GM23338 (cell line): ENCODE measurements around the gene BID. TPM values are rescaled to one million over a fixed set of nuclear protein-coding genes. Genes with fewer than 3 reads are reported as not detected.

ENCODE experiments used
- ATAC-seq: fragments of 200-7000 bp; cut with Tn5 transposase; 3 replicates; pipeline ENCODE4 v1.9.1; 2020
- DNase-seq: peaks from one replicate; pipeline ENCODE4 v3.0.0-alpha.2; 2015; ENCODE audit warnings: low spot score
- H2AFZ ChIP-seq: fragments of 200-600 bp; sonication (generic); 2 replicates; pipeline ENCODE4 v1.8.0; 2016; ENCODE audit warnings: antibody characterized with exemption, mild to moderate bottlenecking, moderate library complexity
- H3F3A ChIP-seq: fragments of 200-600 bp; sonication (generic); replicated peaks from 2 replicates; pipeline ENCODE4 v1.8.0; 2017; ENCODE audit warnings: antibody characterized with exemption, mixed run types, low read depth
- H3K27ac ChIP-seq: fragments of 200-600 bp; sonication (generic); 2 replicates; pipeline ENCODE4 v1.6.1; 2016; ENCODE audit warnings: low read depth
- H3K27me3 ChIP-seq: fragments of 200-600 bp; sonication (generic); 2 replicates; pipeline ENCODE4 v1.8.0; 2016; ENCODE audit warnings: mild to moderate bottlenecking, mixed run types, moderate library complexity; ENCODE audit not compliant: insufficient read depth
- H3K36me3 ChIP-seq: fragments of 200-600 bp; sonication (generic); 2 replicates; pipeline ENCODE4 v1.8.0; 2016; ENCODE audit warnings: mild to moderate bottlenecking; ENCODE audit not compliant: insufficient read depth
- H3K4me1 ChIP-seq: fragments of 200-600 bp; sonication (generic); 2 replicates; pipeline ENCODE4 v1.8.0; 2016; ENCODE audit warnings: mild to moderate bottlenecking, moderate library complexity; ENCODE audit not compliant: insufficient read depth
- H3K4me2 ChIP-seq: fragments of 200-600 bp; sonication (generic); 2 replicates; pipeline ENCODE4 v1.7.1; 2017; ENCODE audit warnings: mixed run types
- H3K4me3 ChIP-seq: fragments of 200-600 bp; sonication (generic); 2 replicates; pipeline ENCODE4 v1.6.1; 2016; ENCODE audit warnings: mixed run types
- H3K79me2 ChIP-seq: fragments of 200-600 bp; sonication (generic); replicated peaks from 2 replicates; pipeline ENCODE4 v1.8.0; 2017; ENCODE audit warnings: mild to moderate bottlenecking; ENCODE audit not compliant: insufficient read depth
- H3K9me2 ChIP-seq: fragments of 200-600 bp; sonication (generic); 2 replicates; pipeline ENCODE4 v1.8.0; 2017; ENCODE audit not compliant: insufficient read depth
- H4K20me1 ChIP-seq: fragments of 200-600 bp; sonication (generic); replicated peaks from 2 replicates; pipeline ENCODE4 v1.8.0; 2017; ENCODE audit warnings: mild to moderate bottlenecking; ENCODE audit not compliant: insufficient read depth
- H3K27ac Mint-ChIP-seq: 2 replicates; pipeline ENCODE4 v1.8.0; 2020; ENCODE audit warnings: inconsistent platforms, mild to moderate bottlenecking, moderate library complexity, mixed read lengths
- H3K27me3 Mint-ChIP-seq: 3 replicates; pipeline ENCODE4 v1.8.0; 2022; ENCODE audit warnings: low read depth, mild to moderate bottlenecking, moderate library complexity, mixed read lengths, inconsistent platforms; ENCODE audit not compliant: insufficient read depth, poor library complexity
- H3K36me3 Mint-ChIP-seq: 3 replicates; pipeline ENCODE4 v1.8.0; 2021; ENCODE audit warnings: low read depth, mild to moderate bottlenecking, inconsistent platforms, moderate library complexity, mixed read lengths
- H3K4me1 Mint-ChIP-seq: 3 replicates; pipeline ENCODE4 v1.8.0; 2020; ENCODE audit warnings: mild to moderate bottlenecking, inconsistent platforms, mixed read lengths
- H3K4me3 Mint-ChIP-seq: 3 replicates; pipeline ENCODE4 v1.8.0; 2021; ENCODE audit warnings: moderate library complexity, mild to moderate bottlenecking, inconsistent platforms, mixed read lengths
- H3K9me3 Mint-ChIP-seq: 3 replicates; pipeline ENCODE4 v1.8.0; 2020; ENCODE audit warnings: moderate library complexity, mild to moderate bottlenecking, inconsistent platforms, mixed read lengths
- CREB1 ChIP-seq: fragments of 250-450 bp; sonication (Bioruptor Pico); IDR thresholded peaks from 2 replicates; pipeline ENCODE4 v1.5.0; 2020; ENCODE audit warnings: low read depth, mild to moderate bottlenecking, moderate library complexity
- JUNB ChIP-seq: IDR thresholded peaks from one replicate; pipeline ENCODE4 v1.6.1; 2016; ENCODE audit warnings: antibody characterized with exemption; ENCODE audit not compliant: unreplicated experiment
- POLR2AphosphoS5 ChIP-seq: IDR thresholded peaks from 2 replicates; pipeline ENCODE4 v1.6.1; 2016; ENCODE audit warnings: antibody characterized with exemption, low read depth
- REST ChIP-seq: IDR thresholded peaks from one replicate; pipeline ENCODE4 v1.6.1; 2018; ENCODE audit warnings: antibody characterized with exemption; ENCODE audit not compliant: unreplicated experiment
- ZNF114 ChIP-seq: fragments of 250-450 bp; sonication (Bioruptor Pico); IDR thresholded peaks from 2 replicates; pipeline ENCODE4 v1.5.0; 2020; ENCODE audit warnings: mild to moderate bottlenecking, moderate library complexity
- ZNF331 ChIP-seq: fragments of 250-450 bp; sonication (Bioruptor Pico); IDR thresholded peaks from 2 replicates; pipeline ENCODE4 v1.5.0; 2020; ENCODE audit warnings: low read depth, mild to moderate bottlenecking, moderate library complexity
- ZNF462 ChIP-seq: fragments of 250-450 bp; sonication (Bioruptor Pico); IDR thresholded peaks from 2 replicates; pipeline ENCODE4 v1.5.0; 2020; ENCODE audit warnings: mild to moderate bottlenecking, moderate library complexity
- polyA plus RNA-seq: library from polyadenylated mRNA; unstranded; fragments of >200 nt; fragmentation: Nextera tagmentation; extraction: Ambion mirVana; gene quantifications from 2 replicates; pipeline ENCODE4 v1.2.1, GENCODE V29; 2016
- total RNA-seq: library from RNA; depleted of rRNA; stranded (reverse); fragments of >200 nt; shearing (Covaris generic); gene quantifications from 2 replicates; pipeline ENCODE4 v1.2.3, GENCODE V29; 2014

BID gene
- total and polyA plus RNA-seq, 2 experiments from 2014 or later = 65.1 to 125 TPM

GRCh38 chr22:17773606-17774205 is 563 bp downstream of the BID start (continued):
- TF ChIP-seq ZNF462 (CRISPR knock-in tag) (no peak), CREB1 (CRISPR knock-in tag) (no peak)

- no peak overlapping the region for H3K27ac ChIP-seq
- H2AFZ ChIP-seq = peak overlapping the region; percentile 72; the same call in 1 of the 2 replicates
- DNase-seq (peak; percentile 42), ATAC-seq (peak; percentile 22)
- H3F3A ChIP-seq = 0 out of 2 replicates have a peak, but pooled peaks cover 5% of the 10 kb centered on the region
- peak overlapping the region; percentile 86 for H3K27ac Mint-ChIP-seq
- no peaks in the 10 kb centered on the region; the same call in 1 of the 3 replicates for H3K36me3 Mint-ChIP-seq
- peak overlapping the region; percentile 90 for H3K4me2 ChIP-seq
- H3K9me3 Mint-ChIP-seq = no peaks in the 10 kb centered on the region; the same call in 1 of the 3 replicates
- 0 out of 2 replicates have a peak, but pooled peaks cover 3% of the 10 kb centered on the region for H3K27me3 ChIP-seq
- peaks cover 14% of the 10 kb centered on the region for H3K4me1 ChIP-seq
- no peaks in the 10 kb centered on the region for H3K9me2 ChIP-seq
- H4K20me1 ChIP-seq = no peaks in the 10 kb centered on the region
- H3K36me3 ChIP-seq = no peaks in the 10 kb centered on the region
- peaks cover 16% of the 10 kb centered on the region for H3K27me3 Mint-ChIP-seq
- H3K4me3 ChIP-seq = peak overlapping the region; percentile 65
- peaks cover 27% of the 10 kb centered on the region for H3K4me1 Mint-ChIP-seq
- H3K79me2 ChIP-seq = peaks cover 45% of the 10 kb centered on the region
- H3K4me3 Mint-ChIP-seq = peak overlapping the region; percentile 86
- TF ChIP-seq ZNF114 (no peak), JUNB (no peak), REST (no peak), ZNF331 (no peak), POLR2AphosphoS5 (no peak)
Observed at GRCh38 chr22:17772958-17773605, 1.2 kb downstream of the BID start.
